Breast epithelium (tissue), 4 donors: ENCODE measurements around the gene LRRN2. TPM values are rescaled to one million over a fixed set of nuclear protein-coding genes. Genes with fewer than 3 reads are reported as not detected.

Experiments used
- DNase-seq, 2 donors: peaks; one replicate each; pipeline ENCODE4 v3.0.0-alpha.2; 2019; ENCODE audit warnings: low spot score in 2 of 2
- H3K27ac ChIP-seq, 2 donors: fragments of 200-600 bp; sonication (generic) in 1 of 2; one replicate each; pipeline ENCODE4 v1.5.1; 2016 to 2019; ENCODE audit warnings: mild to moderate bottlenecking in 1 of 2
- H3K27me3 ChIP-seq, 2 donors: fragments of 200-600 bp; sonication (generic) in 1 of 2; one replicate each; pipeline versions ENCODE4 v1.5.1 to v1.6.0; 2017 to 2019; ENCODE audit warnings: control low read depth in 1 of 2, mild to moderate bottlenecking in 1 of 2
- H3K36me3 ChIP-seq: fragments of 200-600 bp; one replicate; pipeline ENCODE4 v1.5.1; 2019
- H3K4me1 ChIP-seq, 2 donors: fragments of 200-600 bp; sonication (generic); one replicate each; pipeline ENCODE4 v1.5.1; 2016 to 2019; ENCODE audit warnings: control low read depth in 1 of 2
- H3K4me3 ChIP-seq, 3 donors: fragments of 200-600 bp; sonication (generic); 1 replicate in 2 of 3; 2 replicates in 1 of 3; pipeline ENCODE4 v1.5.1; 2016 to 2019; ENCODE audit warnings: mild to moderate bottlenecking in 3 of 3, moderate library complexity in 2 of 3
- H3K9me3 ChIP-seq, 2 donors: fragments of 200-600 bp; sonication (generic) in 1 of 2; one replicate each; pipeline ENCODE4 v1.5.1; 2016 to 2019; ENCODE audit warnings: control low read depth in 1 of 2
- POLR2A ChIP-seq: fragments of 450-650 bp; IDR thresholded peaks from one replicate; pipeline ENCODE4 v1.6.1; 2016; ENCODE audit warnings: antibody characterized with exemption, mild to moderate bottlenecking, moderate library complexity
- POLR2AphosphoS5 ChIP-seq, 3 donors: sonication (generic); formaldehyde crosslinking; IDR thresholded peaks; one replicate each; pipeline ENCODE4 v1.6.1; 2017; ENCODE audit warnings: antibody characterized with exemption in 3 of 3
- intact Hi-C: fragments of 100-400 bp; cut with DNase I; formaldehyde crosslinking; loops from one replicate; pipeline ENCODE4 v1.15.1; 2023; ENCODE audit warnings: low total_unique reads
- total RNA-seq, 3 donors: library from RNA; depleted of rRNA; stranded (reverse); fragments of >200 nt; gene quantifications; one replicate each; pipeline ENCODE4 v1.1.0, GENCODE V29; 2016
- TF ChIP-seq, protein P1 (sequence below), 3 donors: fragments of 450-650 bp; IDR thresholded peaks; one replicate each; pipeline ENCODE4 v1.5.1; 2016 to 2017; ENCODE audit warnings: antibody characterized with exemption in 3 of 3, mild to moderate bottlenecking in 3 of 3, moderate library complexity in 3 of 3

Gene LRRN2
- total RNA-seq, 3 donors from 2014 or later = 0.32 to 2.5 (median 2.0) TPM

DNA sequence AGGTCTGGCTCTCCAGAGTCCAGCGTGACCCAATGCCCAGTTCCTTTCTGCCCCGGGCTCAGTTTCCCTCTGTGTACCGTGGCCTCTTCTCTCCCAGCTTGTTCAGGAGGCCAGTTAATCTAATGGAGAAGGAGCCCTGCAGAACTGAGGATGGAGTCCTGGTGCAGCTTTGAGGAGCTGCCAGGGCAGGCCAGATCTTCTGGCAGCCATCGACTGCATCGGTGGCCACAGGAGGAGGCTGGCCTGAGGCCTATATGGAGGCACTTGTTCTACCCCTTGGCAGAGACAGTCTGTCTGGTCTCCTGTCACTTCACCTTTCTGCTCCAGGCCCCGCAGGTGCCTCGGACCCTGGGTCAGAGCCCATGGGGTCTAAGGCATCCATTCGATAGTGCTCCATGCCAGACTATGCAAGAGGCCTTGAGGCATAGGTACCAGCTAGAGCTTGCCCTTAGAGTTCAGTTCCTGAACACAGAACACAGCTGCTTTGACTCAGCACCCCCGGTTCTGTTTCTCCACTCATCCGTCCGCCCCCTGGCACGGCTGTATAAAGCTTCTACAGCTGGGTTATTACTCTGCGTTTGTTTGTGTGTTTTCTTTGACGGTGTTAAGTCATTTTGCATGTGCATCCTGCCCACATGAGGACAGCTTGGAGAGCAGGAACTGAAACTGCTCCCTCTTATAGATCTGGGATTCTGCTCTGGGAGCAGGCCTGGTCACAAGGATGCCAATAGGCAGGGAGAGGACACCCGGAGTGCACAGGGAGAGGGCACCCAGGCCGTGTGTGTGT is 18.5 kb upstream of the LRRN2 start:
- H3K27me3 ChIP-seq = peaks cover 0 to 3% of the 10 kb centered on the region in 2 donors
- intact Hi-C loops = no loop called here
- no peaks in the 10 kb centered on the region for H3K9me3 ChIP-seq
- H3K27ac ChIP-seq = no peak overlapping the region
- H3K36me3 ChIP-seq = no peaks in the 10 kb centered on the region
- no peaks in the 10 kb centered on the region for H3K4me1 ChIP-seq
- H3K4me3 ChIP-seq = no peak overlapping the region
- TF ChIP-seq POLR2AphosphoS5 (IDR thresholded peaks at IDR 0.05) (no peak), POLR2A (no peak)
- TF ChIP-seq, protein P1, sequence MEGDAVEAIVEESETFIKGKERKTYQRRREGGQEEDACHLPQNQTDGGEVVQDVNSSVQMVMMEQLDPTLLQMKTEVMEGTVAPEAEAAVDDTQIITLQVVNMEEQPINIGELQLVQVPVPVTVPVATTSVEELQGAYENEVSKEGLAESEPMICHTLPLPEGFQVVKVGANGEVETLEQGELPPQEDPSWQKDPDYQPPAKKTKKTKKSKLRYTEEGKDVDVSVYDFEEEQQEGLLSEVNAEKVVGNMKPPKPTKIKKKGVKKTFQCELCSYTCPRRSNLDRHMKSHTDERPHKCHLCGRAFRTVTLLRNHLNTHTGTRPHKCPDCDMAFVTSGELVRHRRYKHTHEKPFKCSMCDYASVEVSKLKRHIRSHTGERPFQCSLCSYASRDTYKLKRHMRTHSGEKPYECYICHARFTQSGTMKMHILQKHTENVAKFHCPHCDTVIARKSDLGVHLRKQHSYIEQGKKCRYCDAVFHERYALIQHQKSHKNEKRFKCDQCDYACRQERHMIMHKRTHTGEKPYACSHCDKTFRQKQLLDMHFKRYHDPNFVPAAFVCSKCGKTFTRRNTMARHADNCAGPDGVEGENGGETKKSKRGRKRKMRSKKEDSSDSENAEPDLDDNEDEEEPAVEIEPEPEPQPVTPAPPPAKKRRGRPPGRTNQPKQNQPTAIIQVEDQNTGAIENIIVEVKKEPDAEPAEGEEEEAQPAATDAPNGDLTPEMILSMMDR (IDR thresholded peaks at IDR 0.05) = no peak
- DNase-seq = no peak

DNA sequence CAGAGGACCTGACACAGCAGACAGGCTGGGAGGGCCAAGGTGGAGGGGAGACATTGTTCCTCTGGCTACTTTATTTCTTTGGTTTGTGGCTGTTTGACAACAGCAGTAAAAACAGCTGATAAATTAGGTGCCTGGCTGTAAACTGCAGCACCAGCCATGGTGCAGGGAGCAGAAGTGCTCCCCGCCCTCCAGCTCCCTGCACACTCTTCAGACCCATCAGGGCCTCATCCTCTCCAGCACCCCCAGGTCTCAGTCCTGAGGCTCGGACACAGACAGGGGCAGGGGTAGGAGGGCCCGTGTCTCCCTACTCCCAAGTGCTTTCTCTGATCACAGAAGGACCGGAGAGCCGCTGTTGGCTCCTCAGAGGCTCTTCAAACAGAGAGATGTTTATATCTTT is 17.7 kb upstream of the LRRN2 start:
- TF ChIP-seq POLR2A = no peak
- Histone ChIP-seq H3K27ac (no peak overlapping the region), H3K4me3 (no peak overlapping the region), H3K27me3 (peaks cover 0 to 3% of the 10 kb centered on the region in 2 donors), H3K36me3 (no peaks in the 10 kb centered on the region), H3K4me1 (no peaks in the 10 kb centered on the region), H3K9me3 (no peaks in the 10 kb centered on the region)
- intact Hi-C loops = no loop called here
- no peak for DNase-seq

DNA sequence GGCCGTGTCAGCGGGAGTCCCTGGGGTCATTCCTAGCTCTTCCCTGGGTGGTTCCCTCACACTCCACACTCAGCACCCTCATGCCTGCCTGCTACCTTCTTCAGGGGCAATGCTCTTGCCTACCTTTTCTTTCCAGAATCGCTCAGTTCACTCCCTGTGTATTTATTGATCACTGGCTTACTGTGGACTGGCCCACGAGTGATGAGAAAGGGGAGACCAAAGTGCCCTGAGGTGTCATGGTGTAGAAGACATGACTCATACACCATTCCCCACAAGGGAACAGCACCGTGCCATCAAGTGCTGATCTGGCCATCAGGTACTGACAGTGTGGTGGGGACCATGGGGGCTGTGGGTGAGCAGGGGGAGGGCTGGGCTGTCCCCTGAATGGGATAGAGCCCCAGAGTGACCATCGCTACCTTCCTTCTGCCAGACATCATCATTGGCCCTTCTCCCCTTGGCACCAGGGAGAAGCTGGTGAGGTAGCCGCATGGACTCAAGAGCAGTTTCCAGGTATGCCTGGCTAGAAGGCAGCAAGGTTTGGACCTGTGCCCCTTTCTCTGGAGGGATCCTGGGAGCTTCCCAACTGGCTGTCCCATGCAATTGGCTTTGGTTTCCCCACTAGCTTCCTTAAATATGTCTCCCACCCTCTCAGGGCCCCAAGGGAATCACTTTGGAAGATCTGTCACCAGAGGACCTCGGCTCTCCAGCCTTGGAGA is 17.2 kb upstream of the LRRN2 start:
- H3K27ac ChIP-seq = no peak overlapping the region
- H3K4me3 ChIP-seq = no peak overlapping the region
- DNase-seq = no peak
- TF ChIP-seq POLR2A (no peak), POLR2AphosphoS5 (IDR thresholded peaks at IDR 0.05) (no peak)
- TF ChIP-seq, protein P1 (IDR thresholded peaks at IDR 0.05) = no peak
- no peaks in the 10 kb centered on the region for H3K36me3 ChIP-seq
- intact Hi-C loops = no loop called here
- H3K4me1 ChIP-seq = no peaks in the 10 kb centered on the region
- no peaks in the 10 kb centered on the region for H3K9me3 ChIP-seq
- H3K27me3 ChIP-seq = peaks cover 0 to 3% of the 10 kb centered on the region in 2 donors

DNA sequence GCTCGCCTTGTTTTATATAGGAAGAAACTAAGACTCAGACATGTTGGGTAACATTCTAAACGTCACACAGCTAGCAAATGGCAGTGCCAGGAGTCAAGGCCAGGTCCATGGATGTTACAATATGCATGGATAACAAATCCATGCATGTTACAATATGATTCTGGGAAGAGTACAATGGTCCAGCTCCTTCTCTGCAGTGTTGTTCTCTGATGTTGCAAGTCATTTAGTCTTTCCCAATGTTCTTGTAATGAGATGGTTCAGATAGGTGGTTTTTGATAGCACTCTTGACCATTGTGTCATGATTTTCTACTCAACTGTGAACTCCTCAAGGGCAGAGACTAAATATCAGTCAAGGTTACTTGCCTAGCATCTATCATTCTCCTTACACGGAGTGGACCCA is 15.7 kb upstream of the LRRN2 start:
- intact Hi-C loops = no loop called here
- no peaks in the 10 kb centered on the region for H3K4me1 ChIP-seq
- H3K9me3 ChIP-seq = no peaks in the 10 kb centered on the region
- no peak for DNase-seq
- H3K4me3 ChIP-seq = no peak overlapping the region
- no peak overlapping the region for H3K27ac ChIP-seq
- H3K27me3 ChIP-seq = peaks cover 0 to 3% of the 10 kb centered on the region in 2 donors
- no peaks in the 10 kb centered on the region for H3K36me3 ChIP-seq
- TF ChIP-seq POLR2A (no peak), POLR2AphosphoS5 (IDR thresholded peaks at IDR 0.05) (no peak)
- TF ChIP-seq, protein P1 (IDR thresholded peaks at IDR 0.05) = no peak

DNA sequence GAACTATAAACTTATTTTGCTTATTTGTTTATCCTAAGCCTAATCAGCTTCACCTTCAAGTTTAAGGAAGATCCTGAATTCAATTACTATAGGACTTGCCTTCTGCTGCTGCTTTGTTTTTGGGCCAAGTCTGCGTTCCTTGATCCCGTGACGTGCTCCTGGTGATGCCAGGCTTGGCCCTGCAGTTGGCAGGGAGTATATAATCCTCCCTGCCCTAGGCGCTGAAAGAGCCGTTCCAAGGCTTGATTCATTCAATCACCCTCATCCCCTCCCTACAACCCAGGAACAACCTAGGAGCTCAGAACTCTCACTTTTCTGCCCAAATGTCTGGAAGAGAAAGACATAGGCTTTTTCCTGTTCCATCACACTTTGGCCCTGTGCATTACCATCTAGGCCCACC is 12.4 kb upstream of the LRRN2 start:
- peak in 1 of 2 donors; percentile 84 for DNase-seq
- intact Hi-C loops = no loop called here
- TF ChIP-seq POLR2AphosphoS5 (IDR thresholded peaks at IDR 0.05) = peak in 1 of 3 donors; percentile 62
- TF ChIP-seq, protein P1 (IDR thresholded peaks at IDR 0.05) = no peak

More for the DNA sequence above, 12.4 kb upstream of the LRRN2 start:
- no peak overlapping the region for H3K4me3 ChIP-seq
- H3K9me3 ChIP-seq = no peaks in the 10 kb centered on the region
- H3K27ac ChIP-seq = no peak overlapping the region
- peaks cover 0 to 3% of the 10 kb centered on the region in 2 donors for H3K27me3 ChIP-seq
- H3K36me3 ChIP-seq = no peaks in the 10 kb centered on the region
- no peaks in the 10 kb centered on the region for H3K4me1 ChIP-seq
